Measurements from ENCODE around the gene METTL9. TPM values are rescaled to one million over a fixed set of nuclear protein-coding genes. Genes with fewer than 3 reads are reported as not detected.

Gene METTL9
- total and polyA plus RNA-seq, 2 of the 13 experiments (the other 11 are each of a cell fraction or from before 2014, with no cell fraction given), result 123 to 204 TPM

- TF ChIP-seq, protein P1, sequence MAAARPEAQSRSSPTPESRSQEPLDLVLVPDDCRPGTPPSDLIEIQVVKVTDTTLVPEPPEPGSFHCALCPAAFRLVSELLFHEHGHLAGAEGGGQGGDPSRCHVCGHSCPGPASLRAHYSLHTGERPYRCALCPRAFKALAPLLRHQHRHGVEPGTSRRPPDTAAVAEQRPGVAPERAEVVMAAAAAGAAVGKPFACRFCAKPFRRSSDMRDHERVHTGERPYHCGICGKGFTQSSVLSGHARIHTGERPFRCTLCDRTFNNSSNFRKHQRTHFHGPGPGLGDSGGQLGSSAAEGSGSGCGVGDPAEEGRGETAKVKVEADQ (CRISPR knock-in tag; IDR thresholded peaks at IDR 0.05; ENCODE audit: borderline replicate concordance), result 0 out of 2 replicates have a peak, but pooled peaks have one; percentile 43
- TF ChIP-seq TBX3 (IDR thresholded peaks at IDR 0.05; ENCODE audit: borderline replicate concordance) (peak; percentile 95), TFE3 (CRISPR knock-in tag; IDR thresholded peaks at IDR 0.05) (0 out of 2 replicates have a peak, but pooled peaks have one; percentile 47), IRF2 (CRISPR knock-in tag; IDR thresholded peaks at IDR 0.05) (peak; percentile 31; the same call in 1 of the 2 replicates), MBNL3 (CRISPR knock-in tag; conservative IDR thresholded peaks at IDR 0.05) (no peak), MTA3 (CRISPR knock-in tag; IDR thresholded peaks at IDR 0.05) (no peak), ZNF619 (CRISPR knock-in tag; IDR thresholded peaks at IDR 0.05) (no peak), ZNF709 (CRISPR knock-in tag; IDR thresholded peaks at IDR 0.05) (no peak), ZSCAN22 (CRISPR knock-in tag; IDR thresholded peaks at IDR 0.05) (no peak), POGZ (CRISPR knock-in tag; IDR thresholded peaks at IDR 0.05) (peak; percentile 57; the same call in 1 of the 2 replicates), RCOR2 (CRISPR knock-in tag; IDR thresholded peaks at IDR 0.05) (peak; percentile 94), TBX2 (CRISPR knock-in tag; IDR thresholded peaks at IDR 0.05; ENCODE audit: borderline replicate concordance) (peak; percentile 96), HOMEZ (CRISPR knock-in tag; IDR thresholded peaks at IDR 0.05; ENCODE audit: low read depth) (peak; percentile 98), KLF6 (CRISPR knock-in tag; IDR thresholded peaks at IDR 0.05) (no peak), KMT2A (CRISPR knock-in tag; IDR thresholded peaks at IDR 0.05) (no peak)
- TF ChIP-seq, protein P2, sequence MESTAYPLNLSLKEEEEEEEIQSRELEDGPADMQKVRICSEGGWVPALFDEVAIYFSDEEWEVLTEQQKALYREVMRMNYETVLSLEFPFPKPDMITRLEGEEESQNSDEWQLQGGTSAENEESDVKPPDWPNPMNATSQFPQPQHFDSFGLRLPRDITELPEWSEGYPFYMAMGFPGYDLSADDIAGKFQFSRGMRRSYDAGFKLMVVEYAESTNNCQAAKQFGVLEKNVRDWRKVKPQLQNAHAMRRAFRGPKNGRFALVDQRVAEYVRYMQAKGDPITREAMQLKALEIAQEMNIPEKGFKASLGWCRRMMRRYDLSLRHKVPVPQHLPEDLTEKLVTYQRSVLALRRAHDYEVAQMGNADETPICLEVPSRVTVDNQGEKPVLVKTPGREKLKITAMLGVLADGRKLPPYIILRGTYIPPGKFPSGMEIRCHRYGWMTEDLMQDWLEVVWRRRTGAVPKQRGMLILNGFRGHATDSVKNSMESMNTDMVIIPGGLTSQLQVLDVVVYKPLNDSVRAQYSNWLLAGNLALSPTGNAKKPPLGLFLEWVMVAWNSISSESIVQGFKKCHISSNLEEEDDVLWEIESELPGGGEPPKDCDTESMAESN (CRISPR knock-in tag; conservative IDR thresholded peaks at IDR 0.05), result no peak
- TF ChIP-seq, protein P3, sequence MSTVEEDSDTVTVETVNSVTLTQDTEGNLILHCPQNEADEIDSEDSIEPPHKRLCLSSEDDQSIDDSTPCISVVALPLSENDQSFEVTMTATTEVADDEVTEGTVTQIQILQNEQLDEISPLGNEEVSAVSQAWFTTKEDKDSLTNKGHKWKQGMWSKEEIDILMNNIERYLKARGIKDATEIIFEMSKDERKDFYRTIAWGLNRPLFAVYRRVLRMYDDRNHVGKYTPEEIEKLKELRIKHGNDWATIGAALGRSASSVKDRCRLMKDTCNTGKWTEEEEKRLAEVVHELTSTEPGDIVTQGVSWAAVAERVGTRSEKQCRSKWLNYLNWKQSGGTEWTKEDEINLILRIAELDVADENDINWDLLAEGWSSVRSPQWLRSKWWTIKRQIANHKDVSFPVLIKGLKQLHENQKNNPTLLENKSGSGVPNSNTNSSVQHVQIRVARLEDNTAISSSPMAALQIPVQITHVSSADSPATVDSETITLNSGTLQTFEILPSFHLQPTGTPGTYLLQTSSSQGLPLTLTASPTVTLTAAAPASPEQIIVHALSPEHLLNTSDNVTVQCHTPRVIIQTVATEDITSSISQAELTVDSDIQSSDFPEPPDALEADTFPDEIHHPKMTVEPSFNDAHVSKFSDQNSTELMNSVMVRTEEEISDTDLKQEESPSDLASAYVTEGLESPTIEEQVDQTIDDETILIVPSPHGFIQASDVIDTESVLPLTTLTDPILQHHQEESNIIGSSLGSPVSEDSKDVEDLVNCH (CRISPR knock-in tag; IDR thresholded peaks at IDR 0.05), result no peak
- TF ChIP-seq, protein P4, sequence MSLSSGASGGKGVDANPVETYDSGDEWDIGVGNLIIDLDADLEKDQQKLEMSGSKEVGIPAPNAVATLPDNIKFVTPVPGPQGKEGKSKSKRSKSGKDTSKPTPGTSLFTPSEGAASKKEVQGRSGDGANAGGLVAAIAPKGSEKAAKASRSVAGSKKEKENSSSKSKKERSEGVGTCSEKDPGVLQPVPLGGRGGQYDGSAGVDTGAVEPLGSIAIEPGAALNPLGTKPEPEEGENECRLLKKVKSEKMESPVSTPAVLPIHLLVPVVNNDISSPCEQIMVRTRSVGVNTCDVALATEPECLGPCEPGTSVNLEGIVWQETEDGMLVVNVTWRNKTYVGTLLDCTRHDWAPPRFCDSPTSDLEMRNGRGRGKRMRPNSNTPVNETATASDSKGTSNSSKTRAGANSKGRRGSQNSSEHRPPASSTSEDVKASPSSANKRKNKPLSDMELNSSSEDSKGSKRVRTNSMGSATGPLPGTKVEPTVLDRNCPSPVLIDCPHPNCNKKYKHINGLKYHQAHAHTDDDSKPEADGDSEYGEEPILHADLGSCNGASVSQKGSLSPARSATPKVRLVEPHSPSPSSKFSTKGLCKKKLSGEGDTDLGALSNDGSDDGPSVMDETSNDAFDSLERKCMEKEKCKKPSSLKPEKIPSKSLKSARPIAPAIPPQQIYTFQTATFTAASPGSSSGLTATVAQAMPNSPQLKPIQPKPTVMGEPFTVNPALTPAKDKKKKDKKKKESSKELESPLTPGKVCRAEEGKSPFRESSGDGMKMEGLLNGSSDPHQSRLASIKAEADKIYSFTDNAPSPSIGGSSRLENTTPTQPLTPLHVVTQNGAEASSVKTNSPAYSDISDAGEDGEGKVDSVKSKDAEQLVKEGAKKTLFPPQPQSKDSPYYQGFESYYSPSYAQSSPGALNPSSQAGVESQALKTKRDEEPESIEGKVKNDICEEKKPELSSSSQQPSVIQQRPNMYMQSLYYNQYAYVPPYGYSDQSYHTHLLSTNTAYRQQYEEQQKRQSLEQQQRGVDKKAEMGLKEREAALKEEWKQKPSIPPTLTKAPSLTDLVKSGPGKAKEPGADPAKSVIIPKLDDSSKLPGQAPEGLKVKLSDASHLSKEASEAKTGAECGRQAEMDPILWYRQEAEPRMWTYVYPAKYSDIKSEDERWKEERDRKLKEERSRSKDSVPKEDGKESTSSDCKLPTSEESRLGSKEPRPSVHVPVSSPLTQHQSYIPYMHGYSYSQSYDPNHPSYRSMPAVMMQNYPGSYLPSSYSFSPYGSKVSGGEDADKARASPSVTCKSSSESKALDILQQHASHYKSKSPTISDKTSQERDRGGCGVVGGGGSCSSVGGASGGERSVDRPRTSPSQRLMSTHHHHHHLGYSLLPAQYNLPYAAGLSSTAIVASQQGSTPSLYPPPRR (CRISPR knock-in tag; IDR thresholded peaks at IDR 0.05; ENCODE audit: borderline replicate concordance), result peak; percentile 96
Observed at GRCh38 chr16:21638573-21638975, 39.2 kb downstream of the METTL9 start (continued).

All from HepG2 (cell line).